Measurements from ENCODE around the gene COX6A1. TPM values are rescaled to one million over a fixed set of nuclear protein-coding genes. Genes with fewer than 3 reads are reported as not detected.
"Not testable (repeated sequence)": the region's sequence is repeated elsewhere in the genome, so short reads cannot be mapped to it uniquely, and the experiment has no call there.

Gene COX6A1
- total RNA-seq, 1 experiment from 2014 or later, result 487 TPM

GRCh38 chr12:120485961-120486881 lies 48.3 kb downstream of the COX6A1 start:
- in situ Hi-C loops (cut with HindIII; ENCODE audit: low sequenced_read_pairs), result no loop called here
- no peak for DNase-seq (ENCODE audit: low spot score)

- in situ Hi-C loops (cut with HindIII; ENCODE audit: low sequenced_read_pairs); DNase-seq (ENCODE audit: low spot score): not testable (repeated sequence)
Observed at GRCh38 chr12:120487552-120487951, 49.6 kb downstream of the COX6A1 start.

GRCh38 chr12:120488057-120488640 lies 50.2 kb downstream of the COX6A1 start:
- in situ Hi-C loops (cut with HindIII; ENCODE audit: low sequenced_read_pairs), result no loop called here
- DNase-seq (ENCODE audit: low spot score), result no peak

GRCh38 chr12:120489018-120489417 lies 51.1 kb downstream of the COX6A1 start:
- in situ Hi-C loops (cut with HindIII; ENCODE audit: low sequenced_read_pairs), result no loop called here
- no peak for DNase-seq (ENCODE audit: low spot score)

GRCh38 chr12:120490325-120490724 lies 52.4 kb downstream of the COX6A1 start:
- in situ Hi-C loops (cut with HindIII; ENCODE audit: low sequenced_read_pairs), result no loop called here

More at GRCh38 chr12:120490325-120490724, 52.4 kb downstream of the COX6A1 start:
- DNase-seq (ENCODE audit: low spot score), result no peak

Other genes with a start within 250 kb of the COX6A1 start
- gene GCN1, start 243.4 kb upstream of the COX6A1 start, total RNA-seq (2014; rRNA removed; shearing (Covaris generic)), result 65.2 and 79.0 TPM in 2 replicates
- gene RPLP0, start 237.0 kb upstream of the COX6A1 start, total RNA-seq (2014; rRNA removed; shearing (Covaris generic)), result 6,017 and 6,466 TPM in 2 replicates
- 18.8 and 24.5 TPM in 2 replicates for gene PXN, start 172.4 kb upstream of the COX6A1 start, total RNA-seq (2014; rRNA removed; shearing (Covaris generic))
- not detected in 2 replicates for gene RNU4-2, start 146.2 kb upstream of the COX6A1 start, total RNA-seq (2014; rRNA removed; shearing (Covaris generic))
- gene RNU4-1, start 144.9 kb upstream of the COX6A1 start, total RNA-seq (2014; rRNA removed; shearing (Covaris generic)), result not detected in 2 replicates
- gene SIRT4, start 135.8 kb upstream of the COX6A1 start, total RNA-seq (2014; rRNA removed; shearing (Covaris generic)), result 2.9 and 4.6 TPM in 2 replicates
- not detected in 2 replicates for gene PLA2G1B, start 110.3 kb upstream of the COX6A1 start, total RNA-seq (2014; rRNA removed; shearing (Covaris generic))
- gene MSI1, start 68.9 kb upstream of the COX6A1 start, total RNA-seq (2014; rRNA removed; shearing (Covaris generic)), result 6.3 and 24.6 TPM in 2 replicates
- 90.3 and 118 TPM in 2 replicates for gene TRIAP1, start 8.3 kb downstream of the COX6A1 start, total RNA-seq (2014; rRNA removed; shearing (Covaris generic))
- gene GATC, start 8.3 kb downstream of the COX6A1 start, total RNA-seq (2014; rRNA removed; shearing (Covaris generic)), result 34.3 and 42.3 TPM in 2 replicates
- 338 and 491 TPM in 2 replicates for gene SRSF9, start 31.6 kb downstream of the COX6A1 start, total RNA-seq (2014; rRNA removed; shearing (Covaris generic))
- gene DYNLL1, start 58.0 kb downstream of the COX6A1 start, total RNA-seq (2014; rRNA removed; shearing (Covaris generic)), result 541 and 568 TPM in 2 replicates
- gene COQ5, start 91.0 kb downstream of the COX6A1 start, total RNA-seq (2014; rRNA removed; shearing (Covaris generic)), result 34.3 and 45.5 TPM in 2 replicates
- 83.7 and 115 TPM in 2 replicates for gene RNF10, start 96.2 kb downstream of the COX6A1 start, total RNA-seq (2014; rRNA removed; shearing (Covaris generic))
- gene POP5, start 143.3 kb downstream of the COX6A1 start, total RNA-seq (2014; rRNA removed; shearing (Covaris generic)), result 43.9 and 45.9 TPM in 2 replicates
- gene CABP1, start 202.5 kb downstream of the COX6A1 start, total RNA-seq (2014; rRNA removed; shearing (Covaris generic)), result 0.86 TPM in 1 of 2 replicates, not detected in the other
- 85.9 and 106 TPM in 2 replicates for gene MLEC, start 249.0 kb downstream of the COX6A1 start, total RNA-seq (2014; rRNA removed; shearing (Covaris generic))